GM21529 (cell line): ENCODE results near the gene BHLHE40.
A peak's percentile ranks its signal among the peaks of the same experiment; 100 is the strongest.

Experiments
- ATAC-seq: cut with Tn5 transposase; IDR thresholded peaks from one replicate; pipeline ENCODE4 v1.9.1; 2021; ENCODE audit not compliant: unreplicated experiment

Gene BHLHE40

DNA sequence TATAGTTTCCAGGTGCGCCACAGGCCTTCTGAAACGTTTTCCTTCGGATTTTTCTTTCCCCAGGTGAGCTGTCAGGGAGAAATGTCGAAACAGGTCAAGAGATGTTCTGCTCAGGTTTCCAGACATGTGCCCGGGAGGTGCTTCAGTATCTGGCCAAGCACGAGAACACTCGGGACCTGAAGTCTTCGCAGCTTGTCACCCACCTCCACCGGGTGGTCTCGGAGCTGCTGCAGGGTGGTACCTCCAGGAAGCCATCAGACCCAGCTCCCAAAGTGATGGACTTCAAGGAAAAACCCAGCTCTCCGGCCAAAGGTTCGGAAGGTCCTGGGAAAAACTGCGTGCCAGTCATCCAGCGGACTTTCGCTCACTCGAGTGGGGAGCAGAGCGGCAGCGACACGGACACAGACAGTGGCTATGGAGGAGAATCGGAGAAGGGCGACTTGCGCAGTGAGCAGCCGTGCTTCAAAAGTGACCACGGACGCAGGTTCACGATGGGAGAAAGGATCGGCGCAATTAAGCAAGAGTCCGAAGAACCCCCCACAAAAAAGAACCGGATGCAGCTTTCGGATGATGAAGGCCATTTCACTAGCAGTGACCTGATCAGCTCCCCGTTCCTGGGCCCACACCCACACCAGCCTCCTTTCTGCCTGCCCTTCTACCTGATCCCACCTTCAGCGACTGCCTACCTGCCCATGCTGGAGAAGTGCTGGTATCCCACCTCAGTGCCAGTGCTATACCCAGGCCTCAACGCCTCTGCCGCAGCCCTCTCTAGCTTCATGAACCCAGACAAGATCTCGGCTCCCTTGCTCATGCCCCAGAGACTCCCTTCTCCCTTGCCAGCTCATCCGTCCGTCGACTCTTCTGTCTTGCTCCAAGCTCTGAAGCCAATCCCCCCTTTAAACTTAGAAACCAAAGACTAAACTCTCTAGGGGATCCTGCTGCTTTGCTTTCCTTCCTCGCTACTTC lies 3.8 kb downstream of the BHLHE40 start:
- no peak for ATAC-seq

DNA sequence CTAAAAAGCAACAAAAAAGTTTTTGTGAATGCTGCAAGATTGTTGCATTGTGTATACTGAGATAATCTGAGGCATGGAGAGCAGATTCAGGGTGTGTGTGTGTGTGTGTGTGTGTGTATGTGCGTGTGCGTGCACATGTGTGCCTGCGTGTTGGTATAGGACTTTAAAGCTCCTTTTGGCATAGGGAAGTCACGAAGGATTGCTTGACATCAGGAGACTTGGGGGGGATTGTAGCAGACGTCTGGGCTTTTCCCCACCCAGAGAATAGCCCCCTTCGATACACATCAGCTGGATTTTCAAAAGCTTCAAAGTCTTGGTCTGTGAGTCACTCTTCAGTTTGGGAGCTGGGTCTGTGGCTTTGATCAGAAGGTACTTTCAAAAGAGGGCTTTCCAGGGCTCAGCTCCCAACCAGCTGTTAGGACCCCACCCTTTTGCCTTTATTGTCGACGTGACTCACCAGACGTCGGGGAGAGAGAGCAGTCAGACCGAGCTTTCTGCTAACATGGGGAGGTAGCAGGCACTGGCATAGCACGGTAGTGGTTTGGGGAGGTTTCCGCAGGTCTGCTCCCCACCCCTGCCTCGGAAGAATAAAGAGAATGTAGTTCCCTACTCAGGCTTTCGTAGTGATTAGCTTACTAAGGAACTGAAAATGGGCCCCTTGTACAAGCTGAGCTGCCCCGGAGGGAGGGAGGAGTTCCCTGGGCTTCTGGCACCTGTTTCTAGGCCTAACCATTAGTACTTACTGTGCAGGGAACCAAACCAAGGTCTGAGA lies 4.7 kb downstream of the BHLHE40 start:
- ATAC-seq: peak; percentile 50

DNA sequence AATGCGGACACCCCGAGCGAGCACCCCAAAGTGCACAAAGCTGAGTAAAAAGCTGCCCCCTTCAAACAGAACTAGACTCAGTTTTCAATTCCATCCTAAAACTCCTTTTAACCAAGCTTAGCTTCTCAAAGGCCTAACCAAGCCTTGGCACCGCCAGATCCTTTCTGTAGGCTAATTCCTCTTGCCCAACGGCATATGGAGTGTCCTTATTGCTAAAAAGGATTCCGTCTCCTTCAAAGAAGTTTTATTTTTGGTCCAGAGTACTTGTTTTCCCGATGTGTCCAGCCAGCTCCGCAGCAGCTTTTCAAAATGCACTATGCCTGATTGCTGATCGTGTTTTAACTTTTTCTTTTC lies 5.3 kb downstream of the BHLHE40 start:
- ATAC-seq: no peak

DNA sequence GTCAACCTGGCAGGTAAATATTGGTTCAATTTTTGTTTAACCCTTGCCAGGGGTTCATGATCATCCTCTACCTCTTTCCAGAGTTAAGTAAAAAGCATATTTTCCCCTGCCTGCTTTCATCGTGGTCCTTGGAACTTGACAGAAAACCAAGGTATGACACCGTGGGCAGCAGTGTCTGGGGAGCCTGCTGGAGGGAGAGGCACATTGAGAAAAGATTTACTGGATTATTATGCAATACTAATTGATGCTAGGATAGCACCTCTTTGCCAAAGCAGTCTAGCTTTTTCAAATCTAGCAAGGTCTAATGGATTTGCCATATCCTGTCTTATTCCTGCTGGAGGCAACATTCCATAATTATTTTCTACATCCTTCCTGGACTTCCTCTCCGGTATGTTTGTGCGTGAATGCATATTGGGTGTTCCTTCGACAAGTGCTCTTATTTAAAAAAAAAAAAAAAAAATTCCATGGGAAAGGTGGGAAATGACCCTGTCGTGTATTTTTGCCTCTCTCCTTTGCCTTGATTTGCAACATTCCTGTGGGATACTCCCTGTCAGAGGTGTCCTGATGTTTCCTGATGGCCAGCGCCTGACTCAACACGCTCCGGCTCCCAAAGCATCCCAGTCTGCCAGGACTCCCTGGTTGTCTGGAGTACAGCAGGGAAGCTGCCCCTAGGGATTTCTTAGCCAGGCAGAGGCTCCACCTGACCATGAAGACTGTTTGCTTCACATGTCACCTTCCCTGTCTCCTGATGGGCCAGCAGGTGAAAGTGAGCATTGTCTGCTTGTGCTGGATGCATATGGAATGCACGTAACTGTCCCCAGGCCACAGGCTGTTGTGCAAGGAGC lies 6.3 kb downstream of the BHLHE40 start:
- ATAC-seq: no peak

- peak; percentile 28 for ATAC-seq
These were observed 7.0 kb downstream of the BHLHE40 start for GRCh38 chr3:4986175-4986781.

- peak; percentile 58 for ATAC-seq
These were observed 7.7 kb downstream of the BHLHE40 start for GRCh38 chr3:4986782-4987537.

DNA sequence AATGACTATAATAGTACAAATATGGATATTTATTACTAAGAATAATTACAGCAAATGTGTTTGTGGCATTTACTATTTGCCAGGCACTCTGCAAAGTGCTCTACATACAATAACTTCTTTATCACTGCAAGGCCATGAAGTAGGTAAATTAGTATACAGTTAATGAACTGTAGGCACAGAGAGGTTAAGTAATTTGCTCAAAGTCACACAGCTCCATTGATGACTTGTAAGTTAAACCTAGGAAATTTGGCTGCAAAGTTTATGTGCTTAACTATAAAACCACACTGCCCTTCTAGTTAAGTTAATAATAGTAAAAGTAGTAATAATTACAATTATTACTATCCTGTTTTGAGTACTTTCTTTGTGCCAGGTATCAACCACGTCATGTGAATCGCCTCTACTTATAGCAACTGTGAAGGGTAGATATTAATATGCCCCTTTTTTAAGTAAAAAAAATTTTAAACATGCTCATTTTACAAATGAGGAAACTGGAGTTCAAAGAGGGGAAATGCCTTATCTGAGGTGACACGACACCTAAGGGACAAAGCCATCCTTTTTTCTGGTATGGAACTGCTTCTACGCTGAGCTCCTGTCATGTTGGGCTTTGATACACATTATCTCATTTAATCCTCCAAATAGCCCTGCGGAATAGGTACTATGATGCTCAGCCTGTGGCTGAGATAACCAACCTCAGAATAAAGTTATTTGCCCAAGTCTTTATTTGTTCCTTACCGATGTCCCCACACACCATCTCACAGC lies 8.5 kb downstream of the BHLHE40 start:
- no peak for ATAC-seq

- ATAC-seq: no peak
These were observed 10.0 kb downstream of the BHLHE40 start for GRCh38 chr3:4988983-4989834.

DNA sequence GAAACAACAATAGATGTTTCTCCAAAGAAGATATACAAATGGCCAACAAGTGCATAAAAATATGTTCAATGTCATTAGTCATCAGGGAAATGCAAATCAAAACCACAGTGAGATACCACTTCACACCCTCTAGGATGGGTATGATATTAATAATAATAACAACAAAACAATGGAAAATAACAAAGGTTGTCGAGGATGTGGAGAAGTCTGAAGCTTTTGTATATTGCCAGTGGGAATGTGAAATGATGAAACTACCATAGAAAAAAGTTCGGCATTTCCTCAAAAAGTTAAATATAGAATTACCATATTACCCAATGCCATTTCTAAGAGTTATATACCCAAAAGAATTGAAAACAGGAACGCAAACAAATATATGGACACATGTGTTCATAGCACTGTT lies 10.8 kb downstream of the BHLHE40 start:
- no peak for ATAC-seq

DNA sequence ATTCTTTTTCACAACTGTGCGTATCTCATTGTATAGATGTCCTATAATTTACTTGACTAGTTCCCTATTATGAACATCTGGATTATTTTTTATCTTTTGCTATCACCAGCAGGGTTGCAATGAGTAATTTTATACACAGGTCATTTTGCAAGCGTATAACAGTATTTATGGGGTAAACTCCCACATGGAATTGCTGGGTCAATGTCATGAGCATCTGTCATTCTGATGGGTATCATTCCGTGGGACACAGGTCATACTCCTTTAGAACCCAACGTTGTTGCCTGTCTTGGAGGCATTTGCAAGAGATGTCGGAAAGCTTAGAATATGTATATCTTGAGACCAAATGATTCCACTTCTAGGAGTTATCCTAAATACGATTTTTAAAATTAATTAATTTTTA lies 12.9 kb downstream of the BHLHE40 start:
- no peak for ATAC-seq

DNA sequence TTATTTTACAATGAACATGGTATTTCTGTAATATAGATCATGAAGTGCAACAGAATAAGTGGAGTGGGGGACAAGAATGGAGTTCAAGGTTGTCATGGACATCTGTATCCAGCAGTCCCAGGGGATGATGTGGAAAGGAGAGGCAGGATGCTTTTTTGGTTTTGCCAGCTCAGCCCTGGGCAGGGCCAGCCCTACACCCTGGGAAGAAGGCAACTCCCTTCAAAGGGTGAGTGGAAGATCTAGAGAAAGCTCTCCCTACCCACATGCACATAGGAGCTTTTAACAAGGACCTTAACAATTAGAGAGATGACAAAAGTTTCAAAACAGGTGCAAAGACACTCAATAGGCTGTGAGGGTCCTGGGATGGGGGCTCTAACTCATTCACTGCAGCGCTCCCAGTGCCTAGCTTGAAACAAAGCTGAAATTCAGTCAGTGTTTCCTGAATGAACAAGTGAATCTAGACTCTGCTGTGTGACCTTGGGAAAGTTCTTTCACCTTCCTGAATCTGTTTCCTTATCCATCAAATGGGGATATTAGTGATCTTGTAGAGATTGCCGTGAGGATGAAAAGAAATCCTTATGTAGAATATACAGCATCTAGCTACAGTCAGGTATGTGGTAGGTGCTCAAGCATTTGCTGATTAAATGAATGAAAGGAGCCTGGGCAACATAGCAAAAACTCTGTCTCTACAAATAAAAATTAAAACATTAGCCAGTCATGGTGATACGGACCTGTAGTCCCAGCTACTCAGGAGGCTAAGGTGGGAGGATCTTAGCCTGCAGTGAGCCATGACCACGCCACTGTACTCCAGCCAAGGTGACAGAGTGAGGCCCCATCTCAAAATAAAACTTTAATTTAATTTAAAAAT lies 14.3 kb downstream of the BHLHE40 start:
- no peak for ATAC-seq

- no peak for ATAC-seq
These were observed 15.0 kb downstream of the BHLHE40 start for GRCh38 chr3:4994144-4994730.

GRCh38 chr3:4994823-4995499 lies 15.7 kb downstream of the BHLHE40 start:
- ATAC-seq: peak; percentile 45

DNA sequence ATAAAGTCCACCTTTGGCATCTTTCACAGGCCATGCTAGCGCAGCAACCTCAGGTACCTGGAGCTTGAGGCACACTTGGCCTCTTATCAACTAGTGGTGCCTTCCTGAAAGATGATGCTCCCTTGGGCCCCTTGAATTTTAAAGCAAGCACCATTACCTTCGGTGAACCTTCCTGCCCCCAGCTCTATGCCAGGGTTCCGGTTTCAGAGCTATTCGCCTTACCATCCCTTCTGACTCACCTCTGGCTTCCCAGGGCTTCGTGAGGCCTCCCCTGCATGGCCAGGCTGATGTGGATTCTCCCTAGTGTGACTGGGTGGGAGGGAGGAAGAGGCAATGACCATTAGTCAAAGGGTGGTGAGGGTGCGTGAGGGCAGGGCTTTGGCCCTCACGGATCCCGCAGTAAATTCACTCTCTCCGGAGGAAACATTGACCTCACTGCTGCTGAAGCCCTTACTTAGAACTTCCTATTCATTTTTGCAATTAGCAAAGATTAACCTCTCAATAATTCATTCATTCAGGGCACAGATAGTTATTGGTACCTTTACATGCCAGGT lies 16.3 kb downstream of the BHLHE40 start:
- ATAC-seq: no peak

DNA sequence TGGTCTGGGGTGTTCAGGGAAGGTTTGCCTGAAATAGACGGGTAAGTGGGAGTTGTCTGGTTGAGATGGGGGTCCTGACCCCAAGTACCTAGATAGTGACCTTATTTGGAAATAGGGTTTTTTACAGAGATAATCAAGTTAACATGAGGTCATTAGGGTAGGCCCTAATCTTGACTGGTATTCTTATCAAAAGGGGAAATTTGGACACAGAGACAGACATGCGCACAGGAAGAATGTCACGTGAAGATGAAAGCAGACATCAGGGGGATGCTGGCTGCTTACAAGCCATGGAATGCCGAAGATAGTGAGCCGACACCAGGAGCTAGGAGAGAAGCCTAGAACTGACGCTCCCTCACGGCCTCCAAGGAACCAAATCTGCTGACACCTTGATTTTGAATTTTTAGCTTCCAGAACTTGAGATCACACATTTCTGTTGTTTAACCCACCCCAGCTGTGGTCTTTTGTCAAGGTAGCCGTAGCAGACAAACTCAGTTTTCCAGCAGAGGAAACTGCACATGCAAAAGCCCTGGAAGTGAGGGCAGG lies 17.1 kb downstream of the BHLHE40 start:
- ATAC-seq: no peak

DNA sequence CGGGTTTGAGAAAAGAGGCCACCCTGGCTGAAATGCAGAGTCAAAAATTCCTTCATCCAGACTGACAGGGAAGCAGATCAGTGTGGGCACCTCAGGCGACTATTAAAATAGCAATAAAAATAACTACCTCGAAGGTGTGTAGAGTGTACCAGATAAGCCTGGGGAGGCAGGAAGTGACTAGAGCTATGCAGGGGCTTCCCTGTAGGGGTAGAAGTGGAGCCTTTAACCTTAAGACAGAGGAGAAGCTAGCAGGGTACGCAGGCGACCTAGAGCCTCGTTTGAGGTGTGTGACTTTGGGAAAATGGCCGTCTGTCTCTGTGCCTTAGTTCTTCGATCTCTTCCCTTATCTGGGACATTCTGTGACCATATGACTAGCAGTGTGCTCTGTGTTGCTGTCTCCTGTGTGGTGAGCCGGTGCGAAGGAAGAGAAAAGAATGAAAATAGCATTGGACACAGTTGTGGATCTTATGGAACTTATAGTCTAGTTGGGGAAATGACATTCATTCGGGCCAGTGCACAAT lies 17.6 kb downstream of the BHLHE40 start:
- no peak for ATAC-seq
